OCI-LY3 (cell line): ENCODE measurements around the gene BAZ1A.

Experiments used
- H2AFZ ChIP-seq: fragments of 200-600, 300-600 bp; shearing (Covaris generic); 2 replicates; pipeline ENCODE4 v1.6.0; 2014; ENCODE audit warnings: antibody characterized with exemption, low read depth, low read length
- H3K27ac ChIP-seq: fragments of 200-600, 300-600 bp; sonication (generic); 2 replicates; pipeline ENCODE4 v1.5.1; 2014; ENCODE audit warnings: mild to moderate bottlenecking, low read length, moderate library complexity, mixed read lengths
- H3K27me3 ChIP-seq: fragments of 200-600, 300-600 bp; sonication (generic); 2 replicates; pipeline ENCODE4 v1.6.1; 2014; ENCODE audit warnings: low read depth, low read length, mixed read lengths
- H3K36me3 ChIP-seq: fragments of 200-600, 300-600 bp; sonication (generic); replicated peaks from 2 replicates; pipeline ENCODE3; 2014; ENCODE audit warnings: low read depth, low read length, mixed read lengths
- H3K4me1 ChIP-seq: fragments of 300-600, 200-600 bp; sonication (generic); 2 replicates; pipeline ENCODE4 v1.6.1; 2014; ENCODE audit warnings: low read length, mixed read lengths
- H3K4me2 ChIP-seq: fragments of 200-600, 300-600 bp; sonication (generic); 2 replicates; pipeline ENCODE4 v1.6.1; 2014; ENCODE audit warnings: low read length, mixed read lengths
- H3K4me3 ChIP-seq: fragments of 300-600, 200-600 bp; sonication (generic); 2 replicates; pipeline ENCODE4 v1.5.1; 2014; ENCODE audit warnings: antibody characterized with exemption, mild to moderate bottlenecking, low read length, moderate library complexity
- H3K79me2 ChIP-seq: fragments of 300-600, 200-600 bp; shearing (Covaris generic); 2 replicates; pipeline ENCODE4 v1.6.1; 2014; ENCODE audit warnings: mild to moderate bottlenecking, low read length, mixed read lengths
- H3K9ac ChIP-seq: fragments of 300-600, 200-600 bp; shearing (Covaris generic); 2 replicates; pipeline ENCODE4 v1.6.0; 2014; ENCODE audit warnings: mild to moderate bottlenecking, low read length, moderate library complexity
- H3K9me3 ChIP-seq: fragments of 200-600, 300-600 bp; shearing (Covaris generic); 2 replicates; pipeline ENCODE4 v1.6.1; 2014; ENCODE audit warnings: low read length, mixed read lengths; ENCODE audit not compliant: insufficient read depth
- H4K20me1 ChIP-seq: fragments of 200-600, 300-600 bp; sonication (generic); 2 replicates; pipeline ENCODE4 v1.6.1; 2016; ENCODE audit warnings: low read length, mixed read lengths; ENCODE audit not compliant: insufficient read depth
- EZH2phosphoT487 ChIP-seq: fragments of 200-600 bp; shearing (Covaris generic); IDR thresholded peaks from 2 replicates; pipeline ENCODE4 v1.6.1; 2018; ENCODE audit warnings: antibody characterized with exemption, mixed run types, low read depth
- TF ChIP-seq, protein P1 (sequence below): fragments of 200-600, 300-600 bp; sonication (generic); IDR thresholded peaks from 2 replicates; pipeline ENCODE4 v1.5.1; 2014; ENCODE audit warnings: antibody characterized with exemption, low read length, low read depth

Gene BAZ1A

DNA sequence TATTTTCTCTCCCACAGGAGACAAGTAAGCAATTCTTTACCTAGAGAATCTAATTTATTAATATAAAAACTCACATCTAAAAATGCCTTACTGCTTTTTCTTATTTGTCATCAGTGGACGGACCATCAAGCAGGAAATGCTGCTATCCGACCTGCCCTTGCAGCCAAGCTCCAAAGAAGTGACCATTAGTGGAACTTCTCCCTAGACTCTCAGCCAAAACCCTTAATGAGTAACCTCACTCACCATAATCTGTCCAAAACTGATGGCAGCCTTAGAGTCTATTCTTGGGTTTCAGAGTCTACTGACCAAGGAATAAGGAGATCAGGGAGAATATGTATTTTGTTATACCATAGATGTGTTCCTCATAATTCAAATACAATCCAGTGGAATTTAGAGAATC, 99.8 kb downstream of the BAZ1A start:
- 0 out of 2 replicates have a peak, but pooled peaks cover 3% of the 10 kb centered on the region for H3K79me2 ChIP-seq
- no peaks in the 10 kb centered on the region for H4K20me1 ChIP-seq
- no peaks in the 10 kb centered on the region for H3K27me3 ChIP-seq
- TF ChIP-seq, protein P1, sequence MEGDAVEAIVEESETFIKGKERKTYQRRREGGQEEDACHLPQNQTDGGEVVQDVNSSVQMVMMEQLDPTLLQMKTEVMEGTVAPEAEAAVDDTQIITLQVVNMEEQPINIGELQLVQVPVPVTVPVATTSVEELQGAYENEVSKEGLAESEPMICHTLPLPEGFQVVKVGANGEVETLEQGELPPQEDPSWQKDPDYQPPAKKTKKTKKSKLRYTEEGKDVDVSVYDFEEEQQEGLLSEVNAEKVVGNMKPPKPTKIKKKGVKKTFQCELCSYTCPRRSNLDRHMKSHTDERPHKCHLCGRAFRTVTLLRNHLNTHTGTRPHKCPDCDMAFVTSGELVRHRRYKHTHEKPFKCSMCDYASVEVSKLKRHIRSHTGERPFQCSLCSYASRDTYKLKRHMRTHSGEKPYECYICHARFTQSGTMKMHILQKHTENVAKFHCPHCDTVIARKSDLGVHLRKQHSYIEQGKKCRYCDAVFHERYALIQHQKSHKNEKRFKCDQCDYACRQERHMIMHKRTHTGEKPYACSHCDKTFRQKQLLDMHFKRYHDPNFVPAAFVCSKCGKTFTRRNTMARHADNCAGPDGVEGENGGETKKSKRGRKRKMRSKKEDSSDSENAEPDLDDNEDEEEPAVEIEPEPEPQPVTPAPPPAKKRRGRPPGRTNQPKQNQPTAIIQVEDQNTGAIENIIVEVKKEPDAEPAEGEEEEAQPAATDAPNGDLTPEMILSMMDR, result no peak
- no peak for TF ChIP-seq EZH2phosphoT487
- no peak overlapping the region for H3K27ac ChIP-seq
- peaks cover 59% of the 10 kb centered on the region for H3K36me3 ChIP-seq
- H2AFZ ChIP-seq, result no peak overlapping the region
- H3K4me3 ChIP-seq, result no peak overlapping the region
- H3K9ac ChIP-seq, result no peak overlapping the region
- H3K4me2 ChIP-seq, result no peak overlapping the region
- no peaks in the 10 kb centered on the region for H3K4me1 ChIP-seq
- H3K9me3 ChIP-seq, result no peaks in the 10 kb centered on the region

DNA sequence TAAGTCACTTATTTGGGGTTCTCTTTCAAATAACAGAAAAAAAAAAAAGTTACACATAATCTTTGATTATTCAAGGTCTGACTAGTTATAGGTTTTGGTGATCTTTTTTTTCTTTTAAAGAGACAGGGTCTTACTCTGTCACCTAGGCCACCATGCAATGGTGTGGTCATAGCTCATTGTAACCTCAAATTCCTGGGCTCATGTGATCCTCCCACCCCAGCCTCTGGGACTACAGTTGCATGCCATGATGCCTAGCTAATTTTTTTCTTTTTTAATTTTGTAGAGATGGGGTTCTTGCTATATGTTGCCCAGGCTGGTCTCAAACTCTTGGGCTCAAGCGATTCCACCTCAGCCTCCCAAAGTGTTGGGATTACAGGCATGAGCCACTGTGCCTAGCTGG, 104.3 kb downstream of the BAZ1A start:
- Histone ChIP-seq H4K20me1 (no peaks in the 10 kb centered on the region), H3K4me2 (no peak overlapping the region), H3K9ac (no peak overlapping the region), H3K4me3 (no peak overlapping the region), H2AFZ (no peak overlapping the region), H3K9me3 (no peaks in the 10 kb centered on the region), H3K27me3 (no peaks in the 10 kb centered on the region), H3K27ac (no peak overlapping the region), H3K4me1 (peaks cover 24% of the 10 kb centered on the region), H3K36me3 (peaks cover 37% of the 10 kb centered on the region), H3K79me2 (peaks cover 11% of the 10 kb centered on the region)
- TF ChIP-seq, protein P1, result no peak
- TF ChIP-seq EZH2phosphoT487, result no peak

DNA sequence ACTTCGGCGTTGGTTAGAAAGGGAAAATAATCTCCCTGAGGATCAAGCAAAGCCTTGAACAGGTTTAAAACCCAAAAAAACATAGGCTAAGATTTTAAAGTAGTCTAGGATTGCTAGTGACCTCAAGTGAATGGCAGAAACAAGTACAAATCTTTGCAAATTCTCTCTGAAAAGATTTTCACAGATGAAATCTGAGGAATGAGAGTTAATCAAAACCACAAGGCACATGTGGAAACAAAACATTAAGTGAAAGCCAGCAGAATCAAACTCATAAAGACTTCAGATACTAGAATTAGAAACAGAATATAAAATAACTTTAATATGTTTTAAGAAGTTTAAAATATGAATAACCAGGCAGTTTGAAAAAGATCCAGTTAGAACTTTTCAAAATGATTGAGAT, 108.6 kb downstream of the BAZ1A start:
- no peak overlapping the region for H2AFZ ChIP-seq
- H3K9me3 ChIP-seq, result no peaks in the 10 kb centered on the region
- no peak overlapping the region for H3K4me3 ChIP-seq
- peaks cover 24% of the 10 kb centered on the region for H3K4me1 ChIP-seq
- no peak for TF ChIP-seq EZH2phosphoT487
- TF ChIP-seq, protein P1, result no peak
- peak overlapping the region; percentile 32; the same call in 1 of the 2 replicates for H3K27ac ChIP-seq
- H3K9ac ChIP-seq, result no peak overlapping the region
- H3K36me3 ChIP-seq, result peaks cover 53% of the 10 kb centered on the region
- no peaks in the 10 kb centered on the region for H4K20me1 ChIP-seq
- H3K27me3 ChIP-seq, result no peaks in the 10 kb centered on the region
- peaks cover 9% of the 10 kb centered on the region for H3K79me2 ChIP-seq
- no peak overlapping the region for H3K4me2 ChIP-seq

DNA sequence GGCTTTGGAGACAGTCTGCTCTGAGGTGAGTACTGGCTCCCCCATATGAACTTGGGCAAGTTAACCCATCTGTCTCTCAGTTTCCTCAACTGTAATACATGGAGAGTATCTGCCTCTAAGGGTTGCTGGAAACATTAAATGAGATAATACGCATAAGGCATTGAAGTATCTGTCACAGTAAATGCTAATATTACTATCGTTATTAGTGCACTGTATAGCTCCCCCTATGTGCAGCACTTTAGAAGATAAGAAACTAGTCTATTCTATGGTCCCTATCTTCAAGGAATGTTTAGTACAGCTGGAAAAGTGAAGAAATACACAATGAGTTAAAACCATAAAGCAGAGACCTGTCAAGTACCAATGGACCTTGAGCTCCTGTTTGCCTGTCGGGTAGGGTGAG, 109.1 kb downstream of the BAZ1A start:
- Histone ChIP-seq H3K9ac (no peak overlapping the region), H3K9me3 (no peaks in the 10 kb centered on the region), H3K36me3 (peaks cover 52% of the 10 kb centered on the region), H3K4me2 (no peak overlapping the region), H3K27me3 (no peaks in the 10 kb centered on the region), H3K4me3 (no peak overlapping the region), H2AFZ (no peak overlapping the region), H3K27ac (no peak overlapping the region), H4K20me1 (no peaks in the 10 kb centered on the region), H3K79me2 (peaks cover 9% of the 10 kb centered on the region), H3K4me1 (peaks cover 24% of the 10 kb centered on the region)
- no peak for TF ChIP-seq EZH2phosphoT487
- TF ChIP-seq, protein P1, result peak; percentile 50
